ENCODE results near the gene ERICH6B. TPM values are rescaled to one million over a fixed set of nuclear protein-coding genes. Genes with fewer than 3 reads are reported as not detected.

Gene ERICH6B
- total RNA-seq, 1 donor from 2014 or later: not detected

DNA sequence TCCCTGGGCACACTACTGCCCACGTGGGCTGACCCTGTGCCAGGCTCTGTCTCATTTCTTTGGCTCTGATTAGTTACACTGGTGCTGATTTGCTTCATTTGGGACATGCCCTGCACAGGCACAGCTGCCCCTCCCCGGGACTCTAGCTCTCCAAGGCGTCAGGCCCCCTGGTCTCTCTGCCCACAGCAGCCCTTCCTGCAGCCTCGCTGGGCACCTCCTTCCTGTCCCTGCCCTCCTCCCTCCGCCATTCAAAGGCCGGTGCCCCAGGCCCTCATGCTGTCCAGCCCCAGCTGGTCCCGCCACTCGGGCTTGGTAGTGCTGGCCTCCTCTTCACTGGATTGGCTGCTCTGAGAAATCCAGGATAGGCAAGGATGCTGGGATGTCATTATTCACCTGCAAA lies 73.1 kb downstream of the ERICH6B start:
- DNase-seq (ENCODE audit: low spot score): no peak

DNA sequence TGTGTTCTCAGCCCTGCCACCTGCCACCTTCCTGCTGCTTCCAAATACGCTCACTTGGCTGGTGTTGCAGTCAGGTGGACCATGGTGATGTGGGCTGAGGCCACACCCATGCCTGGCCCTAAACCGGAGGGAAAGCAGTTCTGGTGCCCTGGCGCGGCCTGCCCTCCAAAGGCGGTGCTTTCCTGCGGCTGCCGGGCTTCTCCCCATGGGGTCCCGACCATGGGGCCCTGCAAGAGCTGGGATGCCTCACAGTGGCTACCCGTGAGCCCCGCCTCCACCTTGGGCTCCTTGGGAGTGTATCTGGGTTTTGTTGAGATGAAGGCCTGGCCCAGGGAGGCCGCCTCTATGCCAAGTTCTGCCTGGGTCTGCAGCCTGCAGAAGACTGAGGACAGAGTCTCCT lies 73.7 kb downstream of the ERICH6B start:
- no peak for DNase-seq (ENCODE audit: low spot score)

DNA sequence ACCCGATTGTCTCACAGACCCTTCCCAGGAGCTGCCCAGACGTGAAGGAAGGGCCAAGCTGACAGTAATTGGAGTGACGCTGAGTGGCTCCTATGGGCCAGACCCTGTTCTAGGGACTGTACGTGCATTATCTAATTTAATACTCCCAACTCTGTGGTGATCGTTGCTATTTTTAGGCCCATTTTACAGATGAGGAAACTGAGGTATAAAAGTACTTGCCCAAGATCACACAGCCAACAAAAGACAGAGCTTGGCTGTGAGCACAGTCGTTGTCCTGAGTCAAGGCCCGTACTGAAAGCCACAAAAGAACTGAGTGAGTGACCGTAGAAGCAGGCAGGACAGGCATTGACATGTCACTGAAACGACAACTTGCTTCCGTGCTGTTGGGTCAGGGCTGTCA lies 74.7 kb downstream of the ERICH6B start:
- no peak for DNase-seq (ENCODE audit: low spot score)

GRCh38 chr13:45540195-45540594 lies 75.3 kb downstream of the ERICH6B start:
- DNase-seq (ENCODE audit: low spot score): no peak

GRCh38 chr13:45538382-45538781 lies 77.2 kb downstream of the ERICH6B start:
- DNase-seq (ENCODE audit: low spot score): no peak

- no peak for DNase-seq (ENCODE audit: low spot score)
These were observed 78.0 kb downstream of the ERICH6B start for GRCh38 chr13:45537516-45537915.

- no peak for DNase-seq (ENCODE audit: low spot score)
These were observed 79.3 kb downstream of the ERICH6B start for GRCh38 chr13:45536224-45536623.

- DNase-seq (ENCODE audit: low spot score): no peak
These were observed 80.9 kb downstream of the ERICH6B start for GRCh38 chr13:45534604-45535003.

DNA sequence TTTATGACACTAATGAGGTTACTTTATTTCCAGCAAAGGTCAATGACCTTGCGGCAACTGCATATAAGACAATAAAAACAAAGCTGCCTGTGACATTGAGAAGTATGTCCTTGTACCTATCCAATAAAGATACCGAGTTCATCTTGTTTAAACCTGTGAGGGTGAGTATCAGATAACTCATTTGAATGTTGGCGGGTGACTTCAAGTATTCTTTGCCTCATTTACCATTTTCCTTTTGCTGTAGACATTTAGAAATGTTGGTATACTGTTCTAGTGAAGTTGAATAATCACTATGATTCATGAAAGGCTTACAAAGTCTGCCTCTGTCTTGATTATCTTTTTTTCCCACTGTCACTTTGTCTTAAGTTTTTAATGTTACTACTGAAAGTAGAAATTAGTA lies 85.8 kb downstream of the ERICH6B start:
- DNase-seq (ENCODE audit: low spot score): no peak

DNA sequence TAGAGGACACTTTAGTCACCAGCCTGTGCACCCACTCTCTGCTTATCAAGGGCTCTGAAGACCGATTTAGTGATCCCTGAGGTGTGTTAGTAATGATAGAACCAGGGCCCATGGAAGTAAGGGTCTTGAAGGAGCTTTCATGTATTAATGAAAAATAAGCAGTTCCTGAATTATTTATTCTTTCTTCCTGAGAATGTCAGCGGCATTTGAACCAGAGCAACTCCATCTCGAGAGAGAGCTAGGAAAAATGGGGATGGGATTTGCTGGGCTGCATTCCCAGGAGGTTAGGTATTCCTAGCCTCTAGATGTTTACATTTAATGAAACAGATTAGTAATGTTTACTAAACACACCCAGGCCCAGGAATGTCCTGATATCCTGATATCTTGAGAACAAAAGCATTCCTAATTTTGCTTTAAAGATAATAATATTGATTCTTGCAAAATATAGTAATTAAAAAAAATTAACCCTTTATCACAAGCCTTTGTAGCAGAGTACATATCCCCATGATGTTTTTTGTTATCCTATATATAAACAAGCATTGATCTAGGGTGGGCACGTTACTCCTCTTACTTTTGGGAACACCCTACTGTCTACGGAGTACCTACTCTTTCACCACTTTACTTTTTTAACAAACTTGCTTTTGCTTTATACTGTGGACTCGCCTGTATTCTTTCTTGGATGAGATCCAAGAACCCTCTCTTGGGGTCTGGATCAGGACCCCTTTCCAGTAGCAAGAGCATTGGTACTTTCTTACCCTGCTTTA lies 87.7 kb downstream of the ERICH6B start:
- DNase-seq (ENCODE audit: low spot score): no peak

DNA sequence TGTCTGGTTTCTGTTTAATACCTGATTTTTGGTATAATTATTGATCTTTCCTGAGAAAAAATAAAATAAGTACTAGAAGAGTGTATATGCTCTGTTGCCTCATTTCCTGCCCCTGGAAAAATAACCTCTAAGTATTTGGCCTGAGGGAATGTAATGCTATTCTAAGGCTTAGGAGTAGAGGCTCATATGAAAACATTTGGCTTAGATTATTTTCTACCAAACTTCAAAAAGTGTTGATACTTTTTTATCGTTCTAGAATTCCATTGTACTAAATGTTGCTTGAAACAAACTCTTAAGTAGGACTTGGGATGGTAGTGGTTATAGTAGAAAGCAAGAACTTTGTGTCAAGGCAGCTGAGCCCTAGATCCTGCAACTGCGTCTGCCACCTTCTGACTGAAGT lies 93.0 kb downstream of the ERICH6B start:
- DNase-seq (ENCODE audit: low spot score): no peak

DNA sequence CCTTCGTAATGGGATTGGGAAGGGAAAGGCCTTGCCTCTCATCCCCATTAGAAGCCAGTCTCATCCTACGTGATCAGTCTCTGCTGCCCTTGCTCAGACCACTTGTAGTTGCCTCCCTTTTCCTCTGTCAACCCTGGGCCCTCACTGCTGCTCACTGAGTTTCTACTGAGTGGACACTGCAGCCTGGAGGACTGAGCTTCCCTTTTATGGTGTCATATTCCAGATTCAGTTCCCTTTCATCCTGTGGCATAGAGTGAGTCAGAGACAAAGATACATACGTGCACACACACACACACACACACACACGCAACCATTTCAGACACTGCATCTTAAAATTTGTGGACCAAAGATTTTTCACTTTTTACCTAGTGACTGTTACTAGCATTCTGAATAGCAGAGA lies 94.2 kb downstream of the ERICH6B start:
- DNase-seq (ENCODE audit: low spot score): no peak

GRCh38 chr13:45519493-45519892 lies 96.0 kb downstream of the ERICH6B start:
- no peak for DNase-seq (ENCODE audit: low spot score)

DNA sequence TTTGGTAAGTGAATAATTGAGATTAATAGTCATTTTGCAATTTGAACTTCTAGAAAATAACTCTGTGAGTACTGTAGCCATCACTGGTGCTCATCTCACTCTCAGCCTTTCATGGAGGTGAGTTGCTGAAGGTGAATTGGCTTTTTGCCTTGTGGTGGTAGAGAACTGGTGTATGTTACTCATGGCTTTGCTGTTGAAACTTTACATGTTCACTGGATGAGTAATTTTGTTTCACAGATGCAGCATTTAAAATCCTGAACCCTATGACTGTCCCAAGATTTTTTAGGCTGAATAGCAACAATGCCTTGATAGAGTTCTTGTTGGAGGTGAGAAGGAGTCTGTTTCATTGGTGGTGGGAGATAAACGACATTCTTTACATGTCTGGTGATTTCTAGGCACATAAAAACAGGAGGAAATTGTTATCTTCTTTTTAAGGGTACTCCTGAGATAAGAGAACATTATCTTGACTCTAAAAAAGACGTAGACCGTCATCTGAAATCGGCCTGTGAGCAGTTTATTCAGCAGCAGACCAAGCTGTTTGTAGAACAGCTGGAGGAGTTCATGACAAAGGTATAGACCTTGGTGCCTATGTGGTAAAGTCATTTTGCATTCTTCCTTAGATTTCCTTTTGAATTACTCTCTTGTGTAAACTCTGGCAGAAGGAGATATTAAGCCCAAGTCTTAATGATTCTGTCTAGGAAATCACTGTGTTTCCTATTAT lies 96.9 kb downstream of the ERICH6B start:
- DNase-seq (ENCODE audit: low spot score): no peak

- DNase-seq (ENCODE audit: low spot score): no peak
These were observed 98.8 kb downstream of the ERICH6B start for GRCh38 chr13:45516757-45517156.

GRCh38 chr13:45512098-45512496 lies 103.4 kb downstream of the ERICH6B start:
- no peak for DNase-seq (ENCODE audit: low spot score)

GRCh38 chr13:45511310-45512097 lies 104.0 kb downstream of the ERICH6B start:
- no peak for DNase-seq (ENCODE audit: low spot score)

GRCh38 chr13:45510672-45511071 lies 104.9 kb downstream of the ERICH6B start:
- no peak for DNase-seq (ENCODE audit: low spot score)

DNA sequence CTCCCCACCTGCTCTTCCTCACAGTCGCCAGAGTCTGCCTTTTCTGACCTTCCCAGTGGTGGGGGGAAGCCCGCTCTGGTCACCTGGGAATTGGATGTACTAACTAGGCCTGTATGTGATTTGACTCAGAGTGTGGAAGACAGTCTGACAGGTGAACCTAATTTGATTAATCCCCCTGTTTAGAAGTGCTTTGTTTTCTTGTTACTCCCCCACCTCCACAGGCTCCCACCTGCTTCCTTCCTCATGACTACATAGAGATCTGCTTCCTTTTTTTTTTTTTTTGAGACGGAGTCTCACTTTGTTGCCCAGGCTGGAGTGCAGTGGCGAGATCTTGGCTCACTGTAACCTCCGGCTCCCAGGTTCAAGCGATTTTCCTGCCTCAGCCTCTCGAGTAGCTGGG lies 106.8 kb downstream of the ERICH6B start:
- no peak for DNase-seq (ENCODE audit: low spot score)

DNA sequence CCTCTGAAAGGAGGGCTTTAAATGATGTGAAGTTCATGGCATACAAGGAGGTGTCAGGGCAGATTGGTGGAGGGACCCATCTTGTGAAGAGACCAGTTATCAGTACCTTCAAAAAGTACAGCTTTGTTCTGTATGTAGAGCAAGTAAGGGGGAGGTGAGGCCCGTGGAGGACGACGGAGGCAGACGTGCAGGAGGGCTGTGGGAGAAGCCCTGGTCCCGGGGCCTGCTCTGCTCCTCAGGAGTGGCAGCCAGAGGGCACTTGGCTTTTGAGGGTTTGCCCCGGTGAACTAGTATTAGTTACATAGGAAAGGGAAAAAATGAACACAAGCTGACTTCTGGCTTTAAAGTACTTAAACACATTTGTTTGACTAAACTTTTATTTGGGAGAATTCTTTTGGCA lies 108.7 kb downstream of the ERICH6B start:
- no peak for DNase-seq (ENCODE audit: low spot score)

DNA sequence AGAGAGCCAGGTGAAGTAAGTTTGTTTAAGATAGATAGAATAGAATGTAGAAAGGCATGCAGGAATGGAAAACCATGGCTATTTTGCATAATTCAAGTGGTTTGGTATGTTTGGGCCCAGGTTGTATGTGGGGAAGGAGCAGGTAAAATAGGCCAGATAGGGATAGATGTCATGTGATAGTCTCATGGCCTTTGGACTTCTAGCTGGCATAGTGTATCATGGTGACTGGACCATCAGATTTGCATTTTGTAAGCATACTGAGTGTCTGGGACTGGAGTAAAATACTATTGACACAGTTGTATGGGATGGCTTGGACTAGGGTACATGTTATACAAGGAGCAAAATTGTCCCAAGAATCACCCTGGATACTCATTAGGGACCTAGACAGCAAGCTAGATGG lies 111.9 kb downstream of the ERICH6B start:
- no peak for DNase-seq (ENCODE audit: low spot score)

DNA sequence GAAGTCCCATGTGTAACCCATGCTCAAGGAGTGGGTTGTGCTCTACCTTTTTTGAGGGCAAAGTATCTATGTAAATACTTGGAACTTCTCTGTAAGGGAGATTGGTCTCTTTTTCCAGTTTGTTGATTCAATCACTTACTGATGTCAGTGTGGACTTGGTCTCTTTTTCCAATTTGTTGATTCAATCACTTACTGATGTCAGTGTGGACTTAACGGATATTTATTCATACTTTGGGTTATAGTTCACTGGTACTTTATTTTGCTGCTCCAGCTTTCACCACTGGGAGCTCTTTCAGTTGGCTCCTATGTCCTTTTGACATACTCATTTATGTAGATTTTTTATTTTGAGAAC lies 114.4 kb downstream of the ERICH6B start:
- DNase-seq (ENCODE audit: low spot score): no peak

Measured in ureter (tissue), 1 donor.